T-helper 22 cell (primary cell): Measurements from ENCODE around the gene N4BP3.
"Not testable (repeated sequence)": the region's sequence is repeated elsewhere in the genome, so short reads cannot be mapped to it uniquely, and the experiment has no call there.

ENCODE experiments used
- DNase-seq: peaks from one replicate; pipeline ENCODE4 v3.0.0-alpha.2; 2020; ENCODE audit warnings: low read depth

The N4BP3 gene, protein sequence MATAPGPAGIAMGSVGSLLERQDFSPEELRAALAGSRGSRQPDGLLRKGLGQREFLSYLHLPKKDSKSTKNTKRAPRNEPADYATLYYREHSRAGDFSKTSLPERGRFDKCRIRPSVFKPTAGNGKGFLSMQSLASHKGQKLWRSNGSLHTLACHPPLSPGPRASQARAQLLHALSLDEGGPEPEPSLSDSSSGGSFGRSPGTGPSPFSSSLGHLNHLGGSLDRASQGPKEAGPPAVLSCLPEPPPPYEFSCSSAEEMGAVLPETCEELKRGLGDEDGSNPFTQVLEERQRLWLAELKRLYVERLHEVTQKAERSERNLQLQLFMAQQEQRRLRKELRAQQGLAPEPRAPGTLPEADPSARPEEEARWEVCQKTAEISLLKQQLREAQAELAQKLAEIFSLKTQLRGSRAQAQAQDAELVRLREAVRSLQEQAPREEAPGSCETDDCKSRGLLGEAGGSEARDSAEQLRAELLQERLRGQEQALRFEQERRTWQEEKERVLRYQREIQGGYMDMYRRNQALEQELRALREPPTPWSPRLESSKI

DNA sequence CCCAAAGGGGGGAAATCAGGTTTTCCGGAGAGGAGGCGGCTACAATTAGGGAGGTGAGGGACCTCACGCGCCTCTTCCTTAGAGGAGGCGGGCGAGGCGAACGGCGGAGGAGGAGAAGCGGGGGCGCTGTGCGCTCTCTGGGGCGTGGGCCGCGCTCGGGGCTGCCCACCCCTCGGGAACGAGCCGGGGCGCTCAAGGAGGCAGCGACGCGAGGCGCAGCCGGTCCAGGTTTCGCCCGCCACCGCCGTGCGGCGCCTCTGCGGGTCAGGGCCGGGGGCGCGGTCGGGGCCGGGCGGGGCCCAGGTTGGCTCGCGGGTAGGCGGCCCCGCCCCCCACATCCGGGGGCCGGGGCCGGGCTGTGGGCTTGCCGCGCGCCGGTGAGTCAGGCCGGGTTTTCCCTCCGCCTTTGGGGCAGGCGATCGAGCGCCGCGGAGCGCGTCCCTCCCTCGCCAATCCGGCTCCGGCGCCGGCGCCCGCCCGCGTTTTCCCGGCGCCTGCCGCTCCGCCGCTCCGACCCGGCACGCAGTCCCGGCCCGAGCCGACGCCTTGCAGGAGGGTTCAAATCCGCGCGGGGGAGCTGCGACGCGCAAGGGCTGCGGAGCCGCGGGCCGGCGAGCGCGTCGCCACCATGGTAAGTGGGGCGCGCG, at the start of gene N4BP3:
TSS of gene N4BP3 (plus strand) at position 392 of the 647 bp plus-strand sequence. CDS start 6,052 bp downstream, outside the sequence.
- DNase-seq: peak; percentile 71

DNA sequence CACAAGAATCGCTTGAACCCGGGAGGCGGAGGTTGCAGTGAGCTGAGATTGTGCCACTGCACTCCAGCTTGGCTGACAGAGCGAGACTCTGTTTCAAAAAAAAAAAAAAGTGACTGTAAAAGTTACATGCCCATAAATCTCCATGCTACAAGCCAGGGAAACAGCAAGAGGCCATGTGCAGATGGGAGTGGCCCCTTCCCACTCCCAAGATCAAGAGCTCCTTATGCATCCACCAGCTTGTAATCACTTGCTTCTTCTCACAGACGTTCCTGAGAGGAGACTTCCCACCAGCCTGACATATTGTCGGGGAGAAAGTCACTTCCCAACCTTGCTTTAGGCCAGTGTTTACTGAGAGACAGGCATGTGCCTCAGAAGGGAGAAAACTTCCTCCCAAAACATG, 45.6 kb upstream of the N4BP3 start:
- DNase-seq: no peak

DNA sequence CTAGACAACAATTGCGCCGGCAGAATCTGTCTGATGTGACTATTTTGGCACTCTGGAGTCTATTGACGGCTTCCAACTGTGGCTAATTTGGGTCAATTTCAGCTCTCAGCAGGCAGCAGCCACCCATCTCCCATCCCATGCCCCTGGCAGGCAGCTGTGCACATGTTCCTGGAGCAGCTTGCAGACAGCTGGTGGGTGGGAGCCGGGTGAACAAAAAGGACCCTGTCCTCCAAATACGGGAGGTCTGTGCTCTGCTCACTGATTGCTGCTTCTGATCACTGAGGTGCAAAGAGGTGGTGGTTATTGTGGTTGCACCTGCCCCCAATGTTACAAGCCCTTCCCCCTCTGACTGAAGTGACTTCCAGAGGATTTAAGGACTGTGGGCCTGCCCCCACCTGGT, 45.0 kb upstream of the N4BP3 start:
- no peak for DNase-seq

DNA sequence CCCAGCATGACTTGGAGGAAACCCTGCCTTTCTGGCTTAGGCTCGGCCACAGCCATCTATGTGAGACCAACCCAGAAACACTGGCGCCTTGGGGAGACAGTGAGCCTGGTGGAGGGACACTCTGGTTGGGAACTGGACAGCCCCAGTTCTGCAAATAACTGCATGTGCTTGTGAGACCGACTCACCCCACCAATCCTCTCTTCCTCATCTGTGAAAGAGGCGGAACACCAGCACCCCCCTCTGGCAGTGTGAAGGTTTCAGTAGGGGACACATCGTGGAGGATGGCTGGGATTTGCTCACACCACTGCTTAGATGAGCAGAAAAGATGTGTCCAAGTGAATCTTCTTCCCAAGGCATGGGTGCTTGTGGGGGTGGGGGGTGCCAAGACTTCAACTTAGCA, 43.4 kb upstream of the N4BP3 start:
- DNase-seq: no peak

DNA sequence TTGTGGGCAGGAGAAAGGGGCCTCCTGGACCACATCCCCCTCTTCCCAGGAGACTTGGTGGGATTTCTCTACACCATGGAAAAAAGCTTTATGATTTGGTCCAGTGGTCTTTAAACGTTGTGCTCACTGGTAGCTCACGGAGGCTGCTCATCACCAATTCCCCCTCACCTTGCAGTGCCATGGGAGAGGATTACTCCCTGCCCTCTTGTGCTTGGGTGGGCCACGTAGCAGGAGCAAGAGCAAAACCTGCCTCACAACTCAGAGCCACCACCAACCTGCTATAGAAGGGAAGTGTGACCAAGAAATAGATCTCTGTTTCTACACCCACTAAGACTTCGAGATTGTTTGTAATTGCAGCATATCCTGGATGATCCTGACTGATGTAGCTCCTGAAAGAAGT, 42.2 kb upstream of the N4BP3 start:
- no peak for DNase-seq

DNA sequence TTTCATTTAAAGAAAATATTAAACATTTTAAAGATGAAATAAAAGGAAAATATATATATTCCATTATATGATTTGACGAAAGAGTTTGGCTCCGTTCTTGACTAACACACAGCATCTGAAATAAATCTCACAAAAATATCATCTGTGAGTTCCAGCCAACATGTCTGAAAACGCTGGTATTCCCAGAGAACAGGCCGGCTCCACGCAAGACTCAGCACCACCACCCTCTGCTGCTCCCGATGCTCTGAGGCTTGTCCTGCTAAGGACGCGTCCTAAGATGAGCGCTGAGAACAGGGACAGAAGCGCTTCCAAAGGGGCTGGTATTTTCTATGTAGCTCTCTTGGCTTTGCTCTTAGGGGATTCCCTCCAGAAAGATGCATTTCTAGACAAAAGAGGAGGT, 40.6 kb upstream of the N4BP3 start:
- DNase-seq: no peak

DNA sequence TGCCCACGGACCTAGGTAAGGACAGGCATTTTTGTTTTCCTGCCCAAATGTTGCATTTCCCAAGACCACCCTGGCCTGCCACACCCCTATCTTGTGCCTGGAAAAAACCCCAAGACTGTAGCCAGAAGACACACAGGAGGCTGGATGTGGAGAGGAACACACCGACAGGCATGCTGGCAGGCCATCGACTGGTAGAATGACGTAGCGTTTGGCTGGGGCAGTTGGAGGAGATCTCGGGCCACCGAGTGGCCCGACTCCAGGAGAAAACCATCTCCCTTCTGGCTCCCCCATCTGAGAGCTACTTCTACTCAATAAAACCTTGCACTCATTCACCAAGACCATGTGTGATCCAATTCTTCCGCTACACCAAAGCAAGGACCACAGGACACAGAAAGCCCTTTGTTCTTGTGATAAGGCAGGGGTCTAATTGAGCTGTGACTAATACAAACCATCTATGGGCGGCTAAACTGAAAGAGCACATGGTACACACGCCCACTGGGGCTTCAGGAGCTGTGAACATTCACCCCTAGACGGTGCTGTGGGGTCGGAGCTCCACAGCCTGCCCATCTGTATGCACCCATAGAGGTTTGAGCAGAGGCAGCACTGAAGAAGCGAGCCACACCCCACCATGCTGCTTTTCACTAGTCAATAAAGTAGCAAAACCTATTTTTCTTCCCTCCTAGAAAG, 38.9 kb upstream of the N4BP3 start:
- DNase-seq: no peak

DNA sequence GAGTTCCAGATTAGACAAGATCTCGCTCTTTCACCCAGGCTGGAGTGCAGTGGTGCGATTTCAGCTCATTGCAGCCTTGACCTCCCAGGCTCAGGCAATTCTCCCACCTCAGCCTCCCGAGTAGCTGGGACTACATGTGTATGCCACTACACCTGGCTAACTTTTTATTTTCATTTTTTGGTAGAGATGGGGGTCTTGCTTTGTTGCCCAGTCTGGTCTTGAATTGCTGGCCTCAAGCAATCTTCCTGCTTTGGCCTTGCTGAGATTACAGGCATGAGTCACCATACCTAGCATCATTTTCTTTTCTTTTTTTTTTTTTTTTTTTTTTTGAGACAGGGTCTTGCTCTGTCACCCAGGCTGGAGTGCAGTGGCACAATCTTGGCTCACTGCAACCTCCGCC, 36.4 kb upstream of the N4BP3 start:
- not testable (repeated sequence) for DNase-seq

DNA sequence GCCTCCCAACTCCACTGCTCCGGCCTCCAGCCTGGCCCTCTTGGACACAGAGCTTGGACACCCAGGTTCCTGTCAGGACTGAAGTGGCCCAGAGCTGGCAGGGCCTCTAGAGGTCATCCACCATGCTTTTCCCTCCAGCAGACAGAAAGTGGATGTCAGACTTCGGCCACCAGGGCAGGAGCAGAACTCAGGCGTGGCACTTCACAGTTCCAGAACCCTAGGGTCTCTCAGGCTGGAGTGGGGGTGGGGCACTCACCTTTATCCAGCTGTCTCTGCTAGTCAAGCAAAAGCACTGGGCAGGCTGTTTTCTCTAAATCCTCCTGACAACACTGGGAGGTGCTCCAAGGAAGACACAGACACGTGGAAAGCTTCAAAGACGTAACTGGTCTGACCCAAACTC, 35.6 kb upstream of the N4BP3 start:
- no peak for DNase-seq

DNA sequence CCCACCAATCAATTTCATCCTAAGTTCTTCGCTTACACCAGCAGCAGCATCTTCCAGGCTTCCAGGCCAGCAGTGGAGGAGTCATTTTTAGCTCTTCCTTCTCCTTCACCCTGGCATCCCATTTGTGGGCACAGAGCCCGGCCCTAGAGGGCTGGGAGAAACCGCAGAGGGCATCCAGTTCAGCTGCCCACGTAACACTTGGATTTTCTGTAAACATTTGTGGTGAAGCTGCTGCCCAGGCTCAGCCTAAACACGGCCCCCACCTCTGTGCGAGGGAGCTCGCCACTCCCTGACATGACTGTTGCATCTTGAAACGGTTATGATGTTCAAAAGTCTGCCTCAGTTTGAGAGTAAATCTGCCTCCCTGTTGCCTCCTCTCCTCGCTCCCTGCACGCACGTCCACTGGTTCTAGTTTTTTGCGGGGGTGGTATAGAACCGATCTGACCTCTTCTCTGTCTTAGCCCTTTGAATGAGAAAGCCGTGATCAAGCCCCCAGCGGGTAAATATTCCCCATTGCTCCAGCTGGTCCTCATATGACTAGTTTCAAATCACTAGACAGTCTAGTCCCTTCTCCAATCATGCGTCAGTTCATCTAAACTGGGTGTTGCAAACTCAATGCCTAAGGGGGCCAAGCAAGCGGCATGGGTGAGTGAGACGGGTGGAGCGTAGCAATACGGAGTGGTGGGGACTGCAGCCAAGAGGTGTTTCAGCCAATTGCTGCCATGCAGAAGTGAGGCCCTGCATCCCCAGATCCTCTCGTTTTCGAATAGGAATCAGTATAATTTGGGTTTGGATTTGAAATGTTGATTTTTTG, 34.9 kb upstream of the N4BP3 start:
- no peak for DNase-seq

DNA sequence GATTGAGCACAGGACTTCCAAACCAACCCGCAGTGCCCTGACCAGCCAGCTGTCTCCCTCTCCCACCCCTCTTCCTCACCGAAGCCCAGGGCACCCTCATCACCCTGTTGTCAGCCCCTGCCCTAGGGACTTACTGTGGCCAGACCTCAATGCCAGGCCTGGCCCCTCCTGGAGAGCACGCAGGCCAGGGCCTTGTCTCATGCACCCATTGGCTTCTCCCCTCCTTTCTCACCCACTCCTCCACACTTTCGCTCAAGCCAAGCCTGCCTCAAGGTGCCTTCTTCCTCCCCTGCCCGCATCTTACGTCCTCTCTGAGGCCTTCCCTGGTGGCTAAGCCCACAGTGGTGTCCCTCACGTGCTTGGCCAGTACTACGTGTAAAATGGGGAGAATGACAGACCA, 33.3 kb upstream of the N4BP3 start:
- DNase-seq: no peak

DNA sequence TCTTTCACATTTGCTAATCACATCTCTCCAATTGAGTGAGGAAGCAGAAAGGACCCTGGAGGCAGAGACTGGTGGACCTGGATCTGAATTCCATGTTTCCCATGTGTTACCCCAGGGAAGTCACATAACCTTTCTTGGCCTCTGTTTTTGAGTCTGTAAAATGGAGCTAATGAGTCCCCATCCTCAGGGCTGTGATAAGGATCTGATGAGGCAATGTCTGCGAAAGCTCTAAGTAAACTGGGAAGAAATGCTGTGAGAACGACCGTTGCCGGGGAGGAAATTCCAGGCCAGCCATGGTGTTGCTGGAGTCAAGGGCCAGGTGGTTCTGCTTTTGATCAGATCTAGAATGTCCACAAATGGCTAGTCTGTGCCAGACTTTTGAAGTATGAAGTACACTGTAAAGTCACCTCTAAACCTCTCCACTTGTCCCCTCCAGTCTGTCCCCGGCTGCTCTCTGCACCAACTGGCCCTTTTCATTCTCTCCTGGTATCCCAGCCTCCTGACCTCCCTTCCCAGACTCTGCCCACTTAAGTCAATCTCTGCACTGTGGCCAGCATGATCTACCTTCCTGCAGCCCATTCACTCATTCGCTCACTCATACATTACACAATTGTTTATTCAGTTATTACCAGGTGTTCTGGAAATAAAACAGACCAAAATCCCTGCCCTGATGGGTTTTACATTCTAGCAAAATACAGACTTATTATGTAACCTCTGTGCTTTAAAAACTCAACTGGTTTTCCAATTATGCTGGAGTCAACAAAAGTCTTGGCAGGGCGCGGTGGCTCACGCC, 32.5 kb upstream of the N4BP3 start:
- no peak for DNase-seq

DNA sequence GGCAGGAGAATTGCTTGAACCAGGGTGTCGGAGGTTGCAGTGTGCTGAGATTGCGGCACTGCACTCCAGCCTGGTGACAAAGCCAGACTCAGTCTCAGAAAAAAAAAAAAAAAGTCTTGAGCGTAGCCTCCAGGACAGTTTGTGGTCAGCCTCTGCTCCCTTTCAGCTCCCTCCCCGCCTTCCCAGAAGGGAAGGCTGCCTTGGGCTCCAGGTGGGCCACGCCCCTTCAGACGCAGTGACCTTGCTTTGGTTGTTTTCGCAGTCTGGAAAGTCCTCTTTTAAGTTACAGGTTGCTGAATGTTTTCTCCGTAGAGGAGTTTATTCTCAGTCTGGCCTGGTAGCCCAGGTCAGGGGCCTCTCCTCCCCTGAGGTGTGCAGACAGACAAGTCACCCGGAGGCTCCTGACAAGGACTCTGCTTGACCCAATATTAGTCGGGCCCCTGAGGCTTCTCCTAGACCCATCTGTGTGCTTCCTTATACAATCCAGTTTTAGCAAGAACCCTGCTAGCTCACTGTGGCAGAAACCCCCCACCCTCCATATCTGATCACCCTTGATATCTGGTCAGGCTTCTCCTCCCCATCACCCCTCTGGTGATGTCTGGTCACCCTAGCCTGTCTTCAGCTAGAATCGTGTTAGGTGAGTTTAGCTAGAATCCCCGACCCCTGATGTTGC, 31.6 kb upstream of the N4BP3 start:
- DNase-seq: no peak

DNA sequence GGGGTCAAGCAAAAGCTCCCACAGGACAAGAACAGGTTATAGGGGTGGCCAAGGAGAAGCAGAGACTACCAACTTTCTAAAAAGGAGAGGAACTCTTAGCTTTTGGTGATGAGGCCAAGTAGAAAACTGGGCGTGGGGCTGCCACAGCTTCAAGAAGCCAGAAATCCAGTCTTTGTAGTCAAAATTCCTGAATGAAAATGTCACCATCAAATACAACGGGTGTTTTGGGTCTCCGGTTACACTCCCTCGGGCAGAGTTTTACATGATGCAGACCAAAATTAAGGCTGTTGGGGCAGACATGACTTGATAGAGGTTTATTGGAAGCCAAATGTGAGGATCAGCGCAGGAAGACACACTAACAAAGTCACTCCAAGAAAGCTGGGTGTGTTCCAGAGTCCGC, 29.4 kb upstream of the N4BP3 start:
- no peak for DNase-seq

DNA sequence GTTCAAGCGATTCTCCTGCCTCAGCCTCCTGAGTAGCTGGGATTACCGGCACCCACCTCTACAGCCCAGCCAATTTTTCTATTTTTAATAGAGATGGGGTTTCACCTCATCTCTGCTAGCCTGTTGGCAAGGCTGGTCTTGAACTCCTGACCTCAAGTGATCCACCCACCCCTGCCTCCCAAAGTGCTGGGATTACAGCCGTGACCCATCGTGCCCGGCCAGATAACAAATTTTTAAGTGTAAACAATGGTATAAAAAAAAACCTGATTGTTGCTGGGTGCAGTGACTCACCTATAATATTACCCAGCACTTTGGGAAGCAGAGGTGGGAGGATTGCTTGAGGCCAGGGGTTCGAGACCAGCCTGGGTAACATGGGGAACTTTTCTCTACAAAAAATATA, 28.0 kb upstream of the N4BP3 start:
- no peak for DNase-seq

DNA sequence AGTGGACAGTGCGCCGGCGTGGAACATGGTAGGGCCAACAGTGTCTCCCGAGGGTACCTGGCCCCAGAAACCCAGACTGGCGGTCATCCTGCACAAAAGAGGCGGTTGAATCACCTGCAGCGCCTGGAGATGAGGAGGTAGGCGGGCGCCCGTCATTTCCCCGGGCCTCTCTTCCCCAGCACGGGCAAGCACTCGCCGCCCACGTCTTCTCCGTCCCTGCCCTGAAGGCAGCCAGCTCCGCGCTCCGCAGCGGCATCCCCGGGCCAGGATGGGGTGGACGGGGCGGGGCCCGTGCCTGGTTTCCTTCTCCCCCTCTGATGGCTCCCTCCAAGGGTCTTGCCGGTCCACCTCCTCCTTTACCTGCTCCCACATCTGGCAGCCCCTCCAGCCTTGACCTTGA, 27.1 kb upstream of the N4BP3 start:
- no peak for DNase-seq

DNA sequence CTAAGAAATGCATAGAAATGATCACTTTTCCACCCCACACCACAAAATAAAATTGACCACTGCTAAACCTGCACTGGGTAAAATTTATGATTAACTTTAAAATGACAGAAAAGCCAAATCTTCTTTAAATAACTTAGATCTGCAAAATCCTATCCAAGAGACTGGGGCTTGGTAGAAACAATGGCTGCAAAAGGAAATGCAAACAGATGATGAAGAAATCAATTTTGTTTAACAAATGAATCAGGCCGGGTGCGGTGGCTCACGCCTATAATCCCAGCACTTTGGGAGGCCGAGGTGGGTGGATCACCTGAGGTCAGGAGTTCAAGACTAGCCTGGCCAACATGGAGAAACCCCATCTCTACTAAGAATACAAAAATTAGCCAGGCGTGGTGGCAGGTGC, 26.1 kb upstream of the N4BP3 start:
- not testable (repeated sequence) for DNase-seq

DNA sequence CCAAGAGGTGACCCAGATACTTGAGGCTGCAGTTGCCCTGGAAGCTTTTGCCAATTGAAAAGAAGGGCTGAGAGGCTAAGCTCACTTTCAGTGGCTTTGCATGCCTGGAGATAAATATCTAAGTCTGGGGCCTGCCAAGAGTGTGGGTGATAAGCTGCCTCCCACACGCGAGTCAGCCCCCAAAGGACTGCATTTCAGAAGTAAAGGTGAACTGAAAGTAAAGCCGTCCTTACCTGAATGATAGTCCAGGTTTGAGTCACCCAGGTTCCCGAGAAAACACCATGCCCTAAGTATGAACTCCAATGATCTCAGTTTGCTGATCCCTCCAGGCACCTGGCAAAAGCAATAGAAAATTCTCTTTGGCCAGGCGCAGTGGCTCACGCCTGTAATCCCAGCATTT, 22.5 kb upstream of the N4BP3 start:
- no peak for DNase-seq

DNA sequence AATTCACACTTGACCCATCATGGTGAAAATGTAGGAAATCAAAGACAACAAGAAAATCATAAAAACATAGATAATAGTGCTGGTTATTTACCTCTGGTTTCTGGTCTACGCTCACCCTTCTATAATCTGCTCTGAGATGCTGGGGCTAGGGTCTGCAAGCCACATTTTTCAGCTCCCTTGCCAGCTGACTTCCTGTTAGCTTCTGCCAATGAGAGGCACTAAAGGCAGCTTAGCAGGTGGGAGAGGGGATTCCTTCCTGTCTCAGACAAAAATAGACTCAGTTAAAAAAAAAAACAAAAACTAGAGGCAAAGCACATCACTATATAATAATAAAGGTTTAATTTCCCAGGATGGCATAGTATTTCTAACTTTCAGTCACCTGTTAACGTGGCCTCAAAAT, 20.2 kb upstream of the N4BP3 start:
- DNase-seq: no peak

DNA sequence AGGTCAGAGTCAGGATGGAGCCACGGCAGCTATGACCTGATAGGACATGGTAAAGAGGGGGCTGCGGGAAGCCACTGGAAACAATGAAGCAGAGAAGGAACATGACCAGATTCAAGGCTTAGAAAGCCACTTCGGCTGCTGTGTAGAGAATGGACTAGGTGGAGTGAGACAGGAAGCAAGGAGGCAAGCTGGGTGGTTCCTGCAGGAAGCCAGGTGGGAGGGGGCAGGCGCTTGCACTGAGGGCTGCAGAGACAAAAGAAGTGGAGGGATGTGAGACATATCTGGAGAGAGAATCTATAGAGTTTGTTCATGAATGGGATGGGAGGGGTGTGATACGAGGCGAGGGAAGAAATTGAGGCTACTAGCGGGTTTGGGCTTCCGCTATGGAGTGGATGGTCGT, 19.0 kb upstream of the N4BP3 start:
- no peak for DNase-seq

DNA sequence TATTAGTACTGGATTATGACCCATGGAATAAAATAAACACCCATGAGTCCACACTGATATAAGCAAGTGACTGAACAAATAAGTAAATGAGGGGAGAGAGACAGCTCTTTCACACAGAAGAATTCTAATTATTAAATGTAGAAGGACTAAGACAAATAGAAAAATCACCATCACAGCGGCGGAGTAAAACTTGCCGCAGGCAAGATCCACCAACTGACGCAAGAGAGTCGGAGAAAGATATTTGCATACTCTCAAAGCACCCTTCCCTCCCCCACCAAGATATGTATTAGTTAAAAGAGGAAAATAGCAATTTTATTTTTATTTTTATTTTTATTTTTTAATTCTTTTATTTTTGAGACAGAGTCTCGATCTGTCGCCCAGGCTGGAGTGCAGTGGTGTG, 14.6 kb upstream of the N4BP3 start:
- DNase-seq: no peak
